Liver (tissue), 9 donors: Measurements from ENCODE around the gene CCDC92. TPM values are rescaled to one million over a fixed set of nuclear protein-coding genes. Genes with fewer than 3 reads are reported as not detected.

Source experiments
- DNase-seq: peaks from one replicate; pipeline ENCODE4 v3.0.0-alpha.2; 2017; ENCODE audit warnings: low spot score
- H3K27ac ChIP-seq, 2 donors: one replicate each; pipeline ENCODE4 v1.7.0; 2013; ENCODE audit warnings: inconsistent platforms in 2 of 2, low read length in 2 of 2, control low read depth in 1 of 2, low read depth in 1 of 2, mild to moderate bottlenecking in 1 of 2
- H3K27me3 ChIP-seq, 4 donors: one replicate each; pipeline versions ENCODE4 v1.6.1 to v1.7.0; 2013; ENCODE audit warnings: low read length in 3 of 4, inconsistent platforms in 1 of 4, mild to moderate bottlenecking in 1 of 4, moderate library complexity in 1 of 4; ENCODE audit not compliant: control insufficient read depth in 4 of 4, insufficient read depth in 4 of 4
- H3K36me3 ChIP-seq, 4 donors: one replicate each; pipeline versions ENCODE4 v1.6.1 to v1.7.0; 2013; ENCODE audit warnings: low read length in 3 of 4, mild to moderate bottlenecking in 3 of 4, low read depth in 1 of 4, moderate library complexity in 1 of 4; ENCODE audit not compliant: control insufficient read depth in 4 of 4, insufficient read depth in 3 of 4
- H3K4me1 ChIP-seq, 4 donors: one replicate each; pipeline versions ENCODE4 v1.6.1 to v1.7.0; 2013; ENCODE audit warnings: low read length in 3 of 4, mild to moderate bottlenecking in 3 of 4, moderate library complexity in 1 of 4; ENCODE audit not compliant: control insufficient read depth in 4 of 4, insufficient read depth in 4 of 4
- H3K4me3 ChIP-seq, 3 donors: one replicate each; pipeline versions ENCODE4 v1.6.1 to v1.7.0; 2013; ENCODE audit warnings: low read length in 3 of 3, control low read depth in 1 of 3, low read depth in 1 of 3, mild to moderate bottlenecking in 1 of 3
- H3K9ac ChIP-seq, 2 donors: one replicate each; pipeline ENCODE4 v1.7.0; 2013; ENCODE audit warnings: low read length in 2 of 2, mild to moderate bottlenecking in 2 of 2, moderate library complexity in 2 of 2, control low read depth in 1 of 2, low read depth in 1 of 2
- H3K9me3 ChIP-seq, 4 donors: one replicate each; pipeline versions ENCODE4 v1.6.1 to v1.7.0; 2013; ENCODE audit warnings: low read length in 3 of 4; ENCODE audit not compliant: control insufficient read depth in 4 of 4
- FOXA1 ChIP-seq: IDR thresholded peaks from 2 replicates; pipeline ENCODE4 v1.6.1; 2016; ENCODE audit warnings: antibody characterized with exemption
- FOXA2 ChIP-seq: IDR thresholded peaks from 2 replicates; pipeline ENCODE4 v1.6.1; 2016; ENCODE audit warnings: antibody characterized with exemption
- GABPA ChIP-seq, 2 donors: IDR thresholded peaks in 1 of 2; conservative IDR thresholded peaks in 1 of 2; 2 replicates each; pipeline ENCODE4 v1.6.1; 2016; ENCODE audit warnings: antibody characterized with exemption in 2 of 2, mild to moderate bottlenecking in 1 of 2, moderate library complexity in 1 of 2
- HNF4A ChIP-seq, 2 donors: conservative IDR thresholded peaks; 2 replicates each; pipeline ENCODE4 v1.6.1; 2016; ENCODE audit warnings: antibody characterized with exemption in 2 of 2, mild to moderate bottlenecking in 2 of 2
- HNF4G ChIP-seq: IDR thresholded peaks from 2 replicates; pipeline ENCODE4 v1.6.1; 2016; ENCODE audit warnings: antibody characterized with exemption
- MAX ChIP-seq: IDR thresholded peaks from 2 replicates; pipeline ENCODE4 v1.6.1; 2016; ENCODE audit warnings: antibody characterized with exemption
- RAD21 ChIP-seq, 2 donors: IDR thresholded peaks; 2 replicates each; pipeline ENCODE4 v1.6.1; 2016; ENCODE audit warnings: antibody characterized with exemption in 2 of 2, mild to moderate bottlenecking in 2 of 2
- RXRA ChIP-seq, 2 donors: IDR thresholded peaks; 2 replicates each; pipeline ENCODE4 v1.6.1; 2017 to 2018; ENCODE audit warnings: antibody characterized with exemption in 2 of 2, mild to moderate bottlenecking in 1 of 2
- SP1 ChIP-seq: IDR thresholded peaks from 2 replicates; pipeline ENCODE4 v1.6.1; 2018; ENCODE audit warnings: antibody characterized with exemption, mild to moderate bottlenecking
- TAF1 ChIP-seq: conservative IDR thresholded peaks from 2 replicates; pipeline ENCODE4 v1.6.1; 2016; ENCODE audit warnings: antibody characterized with exemption, mild to moderate bottlenecking
- YY1 ChIP-seq: IDR thresholded peaks from 2 replicates; pipeline ENCODE4 v1.6.1; 2016; ENCODE audit warnings: antibody characterized with exemption, mild to moderate bottlenecking
- WGBS: extraction: QIAGEN DNeasy Blood & Tissue Kit; methylation state at CpG from one replicate; pipeline ENCODE4 v1.1.7; 2013; 5-methylcytosine and 5-hydroxymethylcytosine counted together
- polyA plus RNA-seq, 2 donors: library from polyadenylated mRNA; stranded (reverse) in 1 of 2; unstranded in 1 of 2; fragments of 200-250 nt in 1 of 2; fragments of >200 nt in 1 of 2; fragmentation: Nextera tagmentation in 1 of 2; extraction: Ambion mirVana in 1 of 2; gene quantifications; one replicate each; pipeline versions ENCODE4 v1.2.1 to v1.2.3, GENCODE V29; 2013 to 2015
- total RNA-seq, 2 donors: library from RNA; depleted of rRNA; stranded (reverse); fragments of >200 nt; gene quantifications; one replicate each; pipeline ENCODE4 v1.2.3, GENCODE V29; 2014
- TF ChIP-seq, protein P1 (sequence below): fragments of 150-350 bp; IDR thresholded peaks from 2 replicates; pipeline ENCODE4 v1.5.1; 2017; ENCODE audit warnings: improper control_type of control experiment, low read depth, low read length; ENCODE audit not compliant: missing input control
- TF ChIP-seq, protein P2 (sequence below): IDR thresholded peaks from 2 replicates; pipeline ENCODE4 v1.6.1; 2016; ENCODE audit warnings: antibody characterized with exemption
- TF ChIP-seq, protein P3 (sequence below): IDR thresholded peaks from 2 replicates; pipeline ENCODE4 v1.6.1; 2016; ENCODE audit warnings: antibody characterized with exemption
- donor health status: healthy.
- donor health status: healthy.
- donor health status: healthy.
- donor health status: healthy.
- donor health status: healthy.

Gene CCDC92
- total and polyA plus RNA-seq, 4 donors = 2.1 to 14.6 (median 9.3) TPM

DNA sequence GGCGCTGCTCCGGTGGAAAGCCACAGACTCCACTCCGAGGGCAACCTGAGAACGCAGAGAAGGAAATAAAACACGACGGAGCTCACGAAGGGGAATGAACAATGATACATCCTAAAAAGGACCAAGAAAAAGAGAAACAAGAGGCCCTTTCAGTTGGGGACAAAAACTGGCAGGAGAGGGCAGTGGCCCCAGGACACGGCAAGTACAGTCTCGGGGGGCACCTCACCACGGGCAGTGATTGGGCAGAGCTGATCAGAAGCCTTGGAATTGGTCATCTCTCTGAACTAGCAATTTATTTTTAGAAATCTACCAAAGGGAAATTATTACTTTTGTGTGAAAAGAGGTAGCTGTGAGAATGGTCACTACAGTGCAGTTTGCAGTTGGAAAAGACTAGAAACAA lies 27.9 kb downstream of the CCDC92 start:
- Histone ChIP-seq H3K4me1 (peaks cover under 1 to 17% (median 12%) of the 10 kb centered on the region in 4 donors), H3K9ac (no peak overlapping the region), H3K27ac (no peak overlapping the region), H3K9me3 (peaks cover 0 to 3% (median 0%) of the 10 kb centered on the region in 4 donors), H3K27me3 (no peaks in the 10 kb centered on the region), H3K36me3 (peaks cover 5 to 11% (median 9%) of the 10 kb centered on the region in 4 donors), H3K4me3 (no peak overlapping the region)
- TF ChIP-seq GABPA (IDR thresholded peaks at IDR 0.05 in 1 of 2, conservative IDR thresholded peaks at IDR 0.05 in 1 of 2) = no peak
- no peak for TF ChIP-seq TAF1
- no peak for TF ChIP-seq FOXA1
- no peak for TF ChIP-seq FOXA2
- no peak for TF ChIP-seq HNF4A (conservative IDR thresholded peaks at IDR 0.05)
- no peak for DNase-seq
- 90% methylated on average over 10 of the region's 10 CpGs for WGBS

GRCh38 chr12:123943816-123944215 lies 28.8 kb downstream of the CCDC92 start:
- 92% methylated on average over 5 of the region's 5 CpGs for WGBS
- no peak for TF ChIP-seq FOXA2
- no peak for TF ChIP-seq YY1
- no peak for TF ChIP-seq MAX
- TF ChIP-seq, protein P1, sequence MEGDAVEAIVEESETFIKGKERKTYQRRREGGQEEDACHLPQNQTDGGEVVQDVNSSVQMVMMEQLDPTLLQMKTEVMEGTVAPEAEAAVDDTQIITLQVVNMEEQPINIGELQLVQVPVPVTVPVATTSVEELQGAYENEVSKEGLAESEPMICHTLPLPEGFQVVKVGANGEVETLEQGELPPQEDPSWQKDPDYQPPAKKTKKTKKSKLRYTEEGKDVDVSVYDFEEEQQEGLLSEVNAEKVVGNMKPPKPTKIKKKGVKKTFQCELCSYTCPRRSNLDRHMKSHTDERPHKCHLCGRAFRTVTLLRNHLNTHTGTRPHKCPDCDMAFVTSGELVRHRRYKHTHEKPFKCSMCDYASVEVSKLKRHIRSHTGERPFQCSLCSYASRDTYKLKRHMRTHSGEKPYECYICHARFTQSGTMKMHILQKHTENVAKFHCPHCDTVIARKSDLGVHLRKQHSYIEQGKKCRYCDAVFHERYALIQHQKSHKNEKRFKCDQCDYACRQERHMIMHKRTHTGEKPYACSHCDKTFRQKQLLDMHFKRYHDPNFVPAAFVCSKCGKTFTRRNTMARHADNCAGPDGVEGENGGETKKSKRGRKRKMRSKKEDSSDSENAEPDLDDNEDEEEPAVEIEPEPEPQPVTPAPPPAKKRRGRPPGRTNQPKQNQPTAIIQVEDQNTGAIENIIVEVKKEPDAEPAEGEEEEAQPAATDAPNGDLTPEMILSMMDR = no peak
- no peak for TF ChIP-seq HNF4A (conservative IDR thresholded peaks at IDR 0.05)
- TF ChIP-seq, protein P2, sequence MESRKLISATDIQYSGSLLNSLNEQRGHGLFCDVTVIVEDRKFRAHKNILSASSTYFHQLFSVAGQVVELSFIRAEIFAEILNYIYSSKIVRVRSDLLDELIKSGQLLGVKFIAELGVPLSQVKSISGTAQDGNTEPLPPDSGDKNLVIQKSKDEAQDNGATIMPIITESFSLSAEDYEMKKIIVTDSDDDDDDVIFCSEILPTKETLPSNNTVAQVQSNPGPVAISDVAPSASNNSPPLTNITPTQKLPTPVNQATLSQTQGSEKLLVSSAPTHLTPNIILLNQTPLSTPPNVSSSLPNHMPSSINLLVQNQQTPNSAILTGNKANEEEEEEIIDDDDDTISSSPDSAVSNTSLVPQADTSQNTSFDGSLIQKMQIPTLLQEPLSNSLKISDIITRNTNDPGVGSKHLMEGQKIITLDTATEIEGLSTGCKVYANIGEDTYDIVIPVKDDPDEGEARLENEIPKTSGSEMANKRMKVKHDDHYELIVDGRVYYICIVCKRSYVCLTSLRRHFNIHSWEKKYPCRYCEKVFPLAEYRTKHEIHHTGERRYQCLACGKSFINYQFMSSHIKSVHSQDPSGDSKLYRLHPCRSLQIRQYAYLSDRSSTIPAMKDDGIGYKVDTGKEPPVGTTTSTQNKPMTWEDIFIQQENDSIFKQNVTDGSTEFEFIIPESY = no peak
- no peak for TF ChIP-seq RXRA (IDR thresholded peaks at IDR 0.05)
- no peak for TF ChIP-seq SP1
- TF ChIP-seq RAD21 (IDR thresholded peaks at IDR 0.05) = no peak
- H3K4me1 ChIP-seq = peaks cover 0 to 8% (median 5%) of the 10 kb centered on the region in 4 donors
- H3K4me3 ChIP-seq = no peak overlapping the region
- no peaks in the 10 kb centered on the region for H3K27me3 ChIP-seq
- H3K27ac ChIP-seq = no peak overlapping the region
- no peak for DNase-seq
- H3K9ac ChIP-seq = no peak overlapping the region
- peaks cover 0 to 3% (median 0%) of the 10 kb centered on the region in 4 donors for H3K9me3 ChIP-seq
- H3K36me3 ChIP-seq = peaks cover 5 to 12% (median 9%) of the 10 kb centered on the region in 4 donors

DNA sequence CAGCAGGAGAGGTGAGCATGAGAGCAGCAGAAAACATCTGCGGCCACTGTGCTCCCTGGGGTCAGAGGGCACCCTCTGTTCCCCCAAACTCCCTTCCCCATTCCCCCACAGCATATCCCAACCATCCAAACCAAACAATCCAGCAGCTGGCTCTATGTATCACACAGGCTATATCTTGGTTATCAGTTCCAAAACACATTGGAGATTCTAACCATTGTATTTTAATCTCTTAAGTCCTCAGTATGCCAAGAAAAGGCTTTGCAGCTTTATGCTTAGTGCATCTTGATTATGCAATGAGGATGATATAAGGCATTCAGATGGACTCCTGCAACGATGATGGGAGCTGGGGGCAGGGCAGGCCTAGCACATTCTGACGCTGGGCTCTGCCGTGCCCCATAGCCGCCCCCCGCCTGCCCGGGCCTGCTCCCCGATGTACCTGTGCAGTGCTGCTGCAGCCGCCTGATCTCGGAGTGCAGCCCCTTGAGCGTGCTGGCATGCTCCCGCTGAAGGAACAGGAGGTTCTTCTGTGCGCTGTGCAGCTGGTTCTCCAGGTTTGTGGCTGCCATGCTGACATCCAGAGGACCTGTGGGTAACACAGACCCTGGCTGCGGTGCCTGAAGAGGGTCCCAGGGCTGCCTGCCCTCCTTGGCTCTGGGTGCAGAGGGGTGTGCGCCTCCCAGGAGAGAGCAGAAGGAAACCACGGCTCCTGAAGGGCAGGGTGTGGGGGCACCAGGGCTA lies 29.6 kb downstream of the CCDC92 start:
- H3K9me3 ChIP-seq = peaks cover 0 to 3% (median 0%) of the 10 kb centered on the region in 4 donors
- H3K4me3 ChIP-seq = no peak overlapping the region
- H3K9ac ChIP-seq = no peak overlapping the region
- H3K4me1 ChIP-seq = peaks cover 0 to 1% (median under 1%) of the 10 kb centered on the region in 4 donors
- H3K27ac ChIP-seq = no peak overlapping the region
- no peak for DNase-seq
- WGBS = 98% methylated on average over 16 of the region's 16 CpGs
- H3K36me3 ChIP-seq = peaks cover 5 to 12% (median 9%) of the 10 kb centered on the region in 4 donors
- TF ChIP-seq HNF4G (no peak), GABPA (IDR thresholded peaks at IDR 0.05 in 1 of 2, conservative IDR thresholded peaks at IDR 0.05 in 1 of 2) (no peak), MAX (no peak)
- TF ChIP-seq, protein P2 = no peak
- TF ChIP-seq, protein P3, sequence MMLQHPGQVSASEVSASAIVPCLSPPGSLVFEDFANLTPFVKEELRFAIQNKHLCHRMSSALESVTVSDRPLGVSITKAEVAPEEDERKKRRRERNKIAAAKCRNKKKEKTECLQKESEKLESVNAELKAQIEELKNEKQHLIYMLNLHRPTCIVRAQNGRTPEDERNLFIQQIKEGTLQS = no peak
- no peaks in the 10 kb centered on the region for H3K27me3 ChIP-seq
